ENCODE data around the gene ULK4.

- TF ChIP-seq TAF1 (IDR thresholded peaks at IDR 0.05; ENCODE audit: low read depth, low read length) (no peak), POU2F2 (IDR thresholded peaks at IDR 0.05; ENCODE audit: low read depth, low read length) (no peak), POLR2A (IDR thresholded peaks at IDR 0.05; ENCODE audit: low read depth, low read length) (no peak)
Observed at GRCh38 chr3:41847679-41848078, 114.2 kb downstream of the ULK4 start.

All from GM12891 (cell line).